Measurements from ENCODE around the gene RFC2.
"Not testable (repeated sequence)": the region's sequence is repeated elsewhere in the genome, so short reads cannot be mapped to it uniquely, and the experiment has no call there.

RFC2 gene

DNA sequence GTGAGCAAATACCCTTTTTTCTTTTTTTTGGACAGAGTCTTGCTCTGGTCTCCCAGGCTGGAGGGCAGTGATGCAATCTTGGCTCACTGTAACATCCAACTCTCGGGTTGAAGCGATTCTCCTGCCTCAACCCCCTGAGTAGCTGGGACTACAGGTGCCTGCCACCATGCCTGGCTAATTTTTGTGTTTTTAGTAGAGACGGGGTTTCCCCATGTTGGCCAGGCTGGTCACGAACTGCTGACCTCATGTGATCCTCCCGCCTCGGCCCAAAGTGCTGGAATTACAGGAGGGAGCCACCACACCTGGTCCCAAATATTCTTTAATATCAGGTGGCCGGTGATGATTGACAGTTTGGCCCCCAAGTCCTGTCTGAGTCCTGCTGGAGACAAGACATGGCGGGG, 37.8 kb downstream of the RFC2 start:
- DNase-seq, result no peak

DNA sequence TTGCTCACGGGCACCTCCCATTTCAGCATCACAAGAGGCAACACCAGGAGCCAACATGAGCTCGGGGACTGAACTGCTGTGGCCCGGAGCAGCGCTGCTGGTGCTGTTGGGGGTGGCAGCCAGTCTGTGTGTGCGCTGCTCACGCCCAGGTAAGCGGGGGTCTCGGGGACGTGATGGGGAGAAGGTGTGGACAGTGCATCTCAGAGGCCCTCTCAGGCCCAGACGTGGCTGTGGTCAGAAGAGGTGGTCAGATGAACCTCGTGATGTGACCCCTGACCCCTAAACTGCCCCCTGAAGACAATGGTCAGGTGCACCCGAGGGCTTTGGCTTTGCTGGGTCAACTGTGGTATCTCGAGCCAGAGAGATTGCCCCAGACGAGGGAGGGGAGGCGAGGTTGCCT, 38.3 kb downstream of the RFC2 start:
- DNase-seq, result no peak

DNA sequence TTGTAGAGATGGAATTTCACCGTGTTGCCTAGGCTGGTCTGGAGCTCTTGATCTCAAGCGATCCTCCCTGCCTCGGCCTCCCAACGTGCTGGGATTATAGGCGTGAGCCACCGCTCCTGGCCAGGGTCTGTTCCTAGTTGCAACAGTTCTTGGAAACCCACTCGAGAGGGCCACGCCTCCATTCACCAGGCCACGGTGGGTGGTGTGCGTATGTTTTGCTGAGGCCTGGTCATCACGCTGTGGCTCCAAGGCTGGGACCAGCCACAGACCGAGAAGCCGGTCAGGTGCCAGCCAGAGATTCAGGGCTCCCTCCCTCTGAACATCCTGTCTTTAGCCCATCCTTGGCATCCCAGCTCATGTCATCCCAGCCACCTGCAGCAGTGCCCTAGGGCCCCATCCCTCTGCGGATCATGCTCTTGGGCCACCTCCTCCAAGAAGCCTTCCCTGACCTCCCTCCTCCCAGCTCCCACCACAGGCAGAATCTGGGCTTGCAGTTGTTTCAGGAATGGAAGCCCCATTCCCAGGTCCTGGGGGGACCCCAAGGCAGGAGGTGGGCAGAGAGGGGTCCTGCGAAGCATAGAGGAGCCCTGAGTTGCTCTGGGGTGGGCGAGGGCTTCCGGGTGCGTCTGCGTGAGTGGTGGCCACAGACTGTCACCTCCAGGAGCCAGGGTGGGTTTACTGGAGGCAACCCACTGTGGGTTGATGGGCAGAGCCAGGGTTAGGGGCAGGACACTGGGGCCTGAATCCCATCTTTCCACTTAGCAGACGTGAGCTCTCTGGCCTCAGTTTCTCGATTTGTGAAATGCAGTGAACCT, 39.2 kb downstream of the RFC2 start:
- no peak for DNase-seq

DNA sequence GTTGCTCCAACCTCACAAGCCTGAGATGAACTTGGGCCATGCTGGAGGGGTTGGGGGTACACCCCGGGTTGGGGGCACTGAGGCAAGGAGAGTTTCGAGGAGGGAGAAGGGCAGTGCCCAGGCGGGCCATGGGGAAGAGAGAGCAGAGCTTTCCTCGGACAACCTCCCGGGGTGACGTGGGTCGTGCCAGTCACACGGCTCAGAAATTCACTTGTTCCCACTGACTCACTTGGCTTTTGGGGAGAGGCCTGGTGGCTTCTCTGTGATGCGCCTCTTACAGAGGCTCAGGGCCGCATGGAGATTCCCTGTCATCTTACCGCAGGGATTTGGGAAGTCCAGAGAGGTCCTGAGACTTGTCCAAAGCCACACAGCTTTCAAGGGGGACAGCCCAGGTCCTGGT, 41.5 kb downstream of the RFC2 start:
- DNase-seq, result no peak

DNA sequence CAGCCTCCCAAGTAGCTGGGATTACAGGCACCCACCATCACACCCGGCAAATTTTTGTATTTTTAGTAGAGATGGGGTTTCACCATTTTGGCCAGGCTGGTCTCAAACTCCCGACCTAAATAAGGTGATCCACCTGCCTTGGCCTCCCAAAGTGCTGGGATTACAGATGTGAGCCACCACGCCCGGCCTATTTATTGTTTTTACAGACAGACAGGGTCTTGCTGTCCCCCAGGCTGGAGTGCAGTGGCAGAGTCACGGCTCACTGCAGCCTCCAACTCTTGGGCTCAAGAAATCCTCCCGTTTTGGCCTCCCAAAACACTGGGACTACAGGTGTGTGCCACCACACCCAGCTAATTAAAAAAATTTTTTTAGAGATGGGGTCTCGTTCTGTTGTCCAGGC, 46.0 kb downstream of the RFC2 start:
- not testable (repeated sequence) for DNase-seq

DNA sequence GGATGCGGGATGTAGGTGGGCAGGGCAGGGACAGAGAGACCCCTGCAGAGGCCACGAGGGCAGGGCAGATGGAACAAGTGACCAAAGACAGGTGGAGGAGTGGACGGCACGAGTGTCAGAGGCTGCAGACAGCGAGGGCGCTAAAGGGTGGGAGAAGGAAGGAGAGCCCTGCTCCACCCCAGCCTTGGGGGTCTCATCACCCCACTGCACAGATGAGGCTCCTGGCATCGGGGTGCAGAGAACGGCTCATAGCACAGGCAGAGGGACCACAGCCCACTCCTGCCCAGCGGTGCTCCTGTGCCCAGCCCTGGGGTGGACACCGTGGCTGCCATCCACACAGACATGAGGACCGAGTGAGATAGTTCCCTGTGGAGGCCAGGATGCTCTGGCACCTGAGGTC, 46.6 kb downstream of the RFC2 start:
- no peak for DNase-seq

DNA sequence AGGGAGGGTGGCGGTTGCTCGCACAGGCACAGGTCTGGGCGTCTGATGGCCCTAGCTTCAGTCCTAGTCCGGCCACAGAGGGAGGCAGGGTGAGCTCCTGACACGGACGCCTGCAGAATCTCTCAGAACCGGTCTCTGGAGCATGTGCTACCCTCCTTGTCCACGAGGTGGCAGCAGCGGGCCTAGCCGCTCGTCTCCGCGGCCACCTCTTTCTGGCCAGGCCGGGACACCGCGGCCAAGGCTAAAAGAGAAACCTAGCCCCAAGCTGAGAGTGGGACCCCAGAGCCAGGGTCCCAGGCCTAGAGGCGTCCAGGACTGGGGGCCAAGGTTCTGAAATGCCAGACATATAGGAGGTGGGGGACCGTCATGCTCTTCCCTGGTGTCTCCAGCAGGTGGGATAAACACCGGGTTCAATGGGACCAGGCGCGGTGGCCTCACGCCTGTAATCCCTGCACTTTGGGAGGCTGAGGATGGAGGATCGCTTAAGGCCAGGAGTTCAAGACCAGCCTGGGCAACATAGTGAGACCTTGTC, 47.5 kb downstream of the RFC2 start:
- peak; percentile 73 for DNase-seq

DNA sequence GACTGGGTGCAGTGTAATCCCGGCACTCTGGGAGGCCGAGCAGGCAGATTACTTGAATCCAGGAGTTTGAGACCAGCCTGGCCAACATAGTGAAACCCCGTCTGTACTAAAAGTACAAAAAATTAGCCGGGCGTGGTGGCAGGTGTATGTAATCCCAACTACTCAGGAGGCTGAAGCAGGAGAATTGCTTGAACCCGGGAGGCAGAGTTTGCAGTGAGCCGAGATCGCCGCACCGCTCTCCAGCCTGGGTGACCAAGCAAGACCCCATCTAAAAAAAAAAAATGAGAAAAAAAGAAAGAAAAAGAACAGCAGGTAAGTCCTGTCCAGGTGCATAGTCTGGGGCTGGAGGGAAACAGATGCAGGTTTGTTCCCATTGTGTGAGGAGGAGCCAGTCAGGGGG, 48.1 kb downstream of the RFC2 start:
- DNase-seq, result not testable (repeated sequence)

DNA sequence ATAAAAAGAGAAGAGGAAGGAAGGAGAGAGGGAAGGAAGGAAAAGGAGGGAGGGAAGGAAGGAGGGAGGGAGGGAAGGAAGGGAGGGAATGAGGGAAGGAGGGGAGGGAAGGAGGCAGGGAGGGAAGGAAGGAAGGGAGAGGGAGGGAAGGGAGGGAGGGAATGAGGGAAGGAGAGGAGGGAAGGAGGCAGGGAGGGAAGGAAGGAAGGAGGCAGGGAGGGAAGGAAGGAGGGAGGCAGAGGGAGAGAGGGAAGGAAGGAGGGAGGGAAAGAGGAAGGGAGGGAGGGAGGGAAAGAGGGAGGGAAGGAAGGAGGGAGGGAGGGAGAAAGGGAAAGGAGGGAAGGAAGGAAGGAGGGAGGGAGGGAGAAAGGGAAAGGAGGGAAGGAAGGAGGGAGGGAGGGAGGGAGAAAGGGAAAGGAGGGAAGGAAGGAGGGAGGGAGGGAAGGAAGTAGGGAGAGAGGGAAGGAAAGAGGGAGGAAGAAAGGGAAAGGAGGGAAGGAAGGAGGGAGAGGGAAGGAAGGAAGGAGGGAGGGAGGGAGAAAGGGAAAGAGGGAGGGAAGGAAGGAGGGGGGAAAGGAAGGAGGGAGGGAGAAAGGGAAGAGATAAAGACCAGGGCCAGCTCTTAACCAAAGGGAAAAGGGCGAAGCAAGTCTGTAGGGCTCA, 50.1 kb downstream of the RFC2 start:
- no peak for DNase-seq

DNA sequence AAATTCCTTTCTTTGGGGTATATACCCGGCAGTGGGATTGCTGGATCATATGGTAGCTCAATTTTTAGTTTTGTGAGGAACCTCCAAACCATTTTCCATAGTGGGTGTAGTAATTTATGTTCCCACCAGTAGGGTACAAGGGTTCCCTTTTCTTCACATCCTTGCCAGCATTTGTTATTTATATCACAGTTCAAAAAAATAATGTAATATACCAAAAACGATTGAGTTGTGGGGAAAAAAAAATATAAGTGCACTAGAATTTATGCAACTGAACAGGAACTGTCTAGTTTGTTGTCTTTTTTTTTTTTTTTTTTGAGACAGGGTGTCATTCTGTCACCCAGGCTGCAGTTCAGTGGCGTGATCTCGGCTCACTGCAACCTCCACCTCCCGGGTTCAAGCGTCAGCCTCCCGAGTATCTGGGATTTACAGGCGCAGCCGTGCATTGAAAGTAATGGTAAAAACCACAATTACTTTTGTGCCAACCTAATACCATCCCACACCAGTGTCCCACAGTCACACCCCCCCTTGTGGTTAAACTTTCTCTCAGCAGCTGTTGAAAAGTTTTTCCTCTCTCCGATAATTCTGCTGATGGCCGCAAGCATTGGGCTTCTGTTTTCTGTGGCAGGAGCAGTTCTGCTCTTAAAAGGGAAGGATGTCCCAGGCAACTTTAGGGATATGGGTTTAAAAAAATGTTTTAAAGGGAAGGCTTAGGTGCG, 51.2 kb downstream of the RFC2 start:
- peak; percentile 33 for DNase-seq

DNA sequence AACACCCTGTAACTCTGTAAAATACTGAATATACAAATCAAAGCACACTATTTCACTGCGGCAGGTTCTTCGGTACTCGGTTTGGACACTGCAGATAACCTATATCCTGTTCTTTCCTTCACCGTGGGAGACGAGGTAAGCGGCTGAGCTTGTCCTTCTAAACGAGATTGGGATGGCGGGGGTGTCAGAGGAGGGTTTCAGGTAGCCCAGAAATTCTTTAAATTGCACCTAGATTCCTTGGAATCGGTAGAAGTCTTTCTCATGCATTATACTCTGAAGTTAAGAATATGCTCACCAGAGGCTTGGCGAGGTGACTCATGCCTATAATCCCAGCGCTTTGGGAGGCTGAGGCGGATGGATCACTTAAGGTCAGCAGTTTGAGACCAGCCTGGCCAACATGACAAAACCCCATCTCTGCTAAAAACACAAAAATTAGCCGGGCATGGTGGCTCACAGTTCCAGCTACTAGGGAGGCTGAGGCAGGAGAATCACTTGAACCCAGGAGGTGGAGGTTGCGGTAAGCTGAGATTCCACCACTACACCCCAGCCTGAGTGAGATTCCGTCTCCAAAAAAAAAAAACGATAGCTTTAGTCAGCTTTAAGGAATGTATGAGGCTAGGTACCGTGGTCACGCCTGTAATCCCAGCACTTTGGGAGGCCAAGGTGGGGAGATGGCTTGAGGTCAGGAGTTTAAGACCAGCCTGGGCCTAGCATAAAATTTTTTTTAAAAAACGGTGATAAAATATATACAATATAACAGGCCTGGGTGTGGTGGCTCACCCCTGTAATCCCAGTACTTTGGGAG, 54.4 kb downstream of the RFC2 start:
- no peak for DNase-seq

DNA sequence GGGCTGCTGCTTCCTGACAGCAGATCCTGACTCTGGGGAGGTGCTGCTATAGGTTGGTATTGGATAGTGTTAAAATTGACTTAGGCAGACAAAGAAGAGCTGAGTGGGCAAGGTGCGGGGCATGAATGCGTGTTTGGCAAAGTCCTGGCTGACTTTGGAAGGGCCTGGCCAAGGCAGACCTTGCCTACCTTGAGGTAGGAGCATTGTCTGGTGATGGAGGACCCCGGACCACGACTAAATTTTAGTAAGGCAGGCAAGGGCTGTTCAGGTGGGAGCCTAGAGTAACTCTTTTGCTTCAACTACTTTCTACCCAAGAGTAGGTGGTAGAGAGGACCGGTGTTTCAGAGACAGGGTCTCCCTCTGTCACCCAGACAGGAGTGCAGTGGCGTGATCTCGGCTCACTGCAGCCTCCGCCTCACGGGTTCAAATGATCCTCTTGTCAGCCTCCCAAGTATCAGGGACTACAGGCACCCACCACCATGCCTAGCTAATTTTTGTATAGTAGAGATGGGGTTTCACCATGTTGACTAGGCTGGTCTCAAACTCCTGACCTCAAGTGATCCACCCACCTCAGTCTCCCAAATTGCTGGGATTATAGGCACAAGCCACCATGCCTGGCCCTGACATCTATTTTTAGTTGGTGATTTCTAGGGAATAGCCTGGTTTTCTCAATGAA, 56.6 kb downstream of the RFC2 start:
- no peak for DNase-seq

DNA sequence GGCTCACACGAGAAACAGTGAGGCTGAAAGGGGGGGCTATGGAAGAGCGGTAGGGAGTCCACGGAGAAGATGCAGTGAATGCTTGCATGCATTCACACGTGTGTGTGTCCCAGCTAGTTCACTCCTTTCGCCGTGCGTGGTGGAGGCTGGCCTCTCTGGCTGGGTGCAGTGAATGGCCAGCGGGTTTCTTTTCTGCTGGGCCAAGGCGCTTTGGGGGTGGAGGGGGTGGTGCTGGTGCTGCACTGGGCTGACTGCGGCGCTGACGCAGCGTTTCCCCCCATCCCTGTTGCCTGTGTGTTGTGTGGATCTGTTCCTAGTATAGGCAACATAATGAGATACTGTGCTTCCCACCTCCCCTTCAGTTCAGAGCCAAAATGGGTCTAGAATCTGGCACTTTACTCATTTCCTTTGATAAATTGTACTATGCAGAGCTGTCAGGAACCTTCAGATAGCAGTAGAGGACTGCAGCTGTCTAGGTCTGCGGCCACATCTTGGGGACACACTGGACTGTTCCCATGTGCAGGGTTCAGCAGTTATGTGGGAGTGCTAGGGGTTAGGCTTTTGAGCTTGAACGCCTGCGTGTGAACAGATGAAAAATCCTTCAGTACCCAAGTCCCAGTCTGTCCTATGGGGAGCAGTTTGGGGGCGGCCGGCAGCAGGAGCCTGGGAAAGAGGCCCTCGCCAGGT, 58.1 kb downstream of the RFC2 start:
- DNase-seq, result not testable (repeated sequence)

DNA sequence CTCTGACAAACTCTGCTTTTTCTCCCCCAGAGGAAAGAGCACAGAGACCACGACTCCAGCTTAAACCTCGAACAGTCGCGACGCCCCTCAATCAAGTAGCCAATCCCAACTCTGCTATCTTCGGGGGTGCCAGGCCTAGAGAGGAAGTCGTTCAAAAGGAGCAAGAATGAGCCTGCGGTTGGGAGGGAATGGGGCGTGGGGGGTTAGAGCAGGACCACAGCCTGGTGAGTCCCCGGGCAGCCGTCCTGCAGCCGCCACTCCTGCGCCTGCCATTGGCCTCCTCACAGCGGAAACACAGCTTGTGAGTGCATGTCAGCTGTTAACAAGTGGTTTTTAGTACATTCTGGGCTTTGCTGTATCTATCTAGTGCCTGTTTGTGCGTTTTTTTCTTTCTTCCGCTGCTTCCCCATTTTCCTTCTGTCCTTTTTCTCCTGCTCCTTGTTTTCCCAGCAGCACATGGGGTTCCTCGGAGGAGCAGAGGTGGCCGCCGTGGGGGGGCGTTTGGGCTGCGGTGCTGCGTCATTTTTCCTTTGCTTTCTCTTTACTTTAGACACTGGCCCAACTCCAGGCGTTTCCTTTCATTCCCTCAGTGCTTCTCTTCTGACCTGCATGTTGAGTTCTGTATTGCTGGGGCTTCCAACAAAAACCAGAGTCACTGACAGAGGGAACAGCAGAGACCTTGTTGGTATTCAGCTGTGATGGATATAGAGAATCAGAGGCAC, 58.9 kb downstream of the RFC2 start:
- DNase-seq, result not testable (repeated sequence)

DNA sequence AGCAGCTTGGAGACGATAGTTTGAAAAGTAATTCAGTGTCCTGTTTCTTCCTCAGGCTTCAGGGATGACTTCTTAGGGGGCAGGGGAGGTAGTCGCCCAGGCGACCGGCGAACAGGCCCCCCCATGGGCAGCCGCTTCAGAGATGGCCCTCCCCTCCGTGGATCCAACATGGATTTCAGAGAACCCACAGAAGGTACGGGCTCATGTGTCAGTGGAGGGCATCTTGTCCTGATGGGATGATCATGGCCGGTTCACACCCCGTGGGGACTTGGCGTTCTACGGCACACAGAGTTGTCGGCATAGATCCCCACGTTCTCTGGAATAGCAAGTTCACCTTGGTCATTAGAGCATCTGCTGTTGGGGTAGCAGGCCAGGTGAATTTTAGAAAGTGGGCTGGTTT, 59.5 kb downstream of the RFC2 start:
- DNase-seq, result no peak

DNA sequence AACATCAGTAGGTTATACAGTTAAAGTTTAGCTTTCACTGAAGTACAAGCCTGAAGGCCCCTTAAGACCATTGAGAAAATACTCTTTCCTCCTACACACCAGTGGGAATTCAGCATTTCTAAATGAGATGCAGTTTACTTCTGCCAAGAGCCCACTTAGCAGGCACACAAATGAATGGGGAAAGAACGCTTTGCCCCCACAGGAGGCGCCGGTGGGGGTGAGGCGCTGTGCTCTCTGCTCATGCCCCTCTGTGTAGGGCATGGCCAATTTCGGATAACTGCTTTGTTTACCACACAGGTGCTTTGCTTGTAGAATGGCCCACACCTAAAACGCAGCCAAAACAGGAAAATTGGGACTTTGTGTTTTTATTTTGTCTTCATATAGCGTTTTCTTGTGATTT, 60.3 kb downstream of the RFC2 start:
- no peak for DNase-seq

DNA sequence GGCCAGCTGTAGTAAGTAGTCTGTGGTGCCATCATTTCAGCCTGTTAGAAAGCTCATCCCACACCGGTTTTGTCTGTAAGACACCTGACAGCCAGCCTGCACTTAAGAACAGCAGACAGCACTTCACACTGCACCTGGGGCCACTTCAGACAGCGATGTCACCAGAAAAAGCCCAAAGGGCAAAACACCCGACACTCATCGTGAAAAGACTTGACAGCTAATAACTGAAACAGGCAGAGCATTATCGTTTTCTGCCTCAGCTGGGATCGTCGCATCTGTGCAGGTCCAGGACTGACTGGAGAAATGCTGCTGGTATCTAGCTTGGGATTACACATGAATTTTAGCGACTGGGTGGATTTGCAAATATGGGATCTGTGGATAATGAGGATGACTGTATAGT, 61.1 kb downstream of the RFC2 start:
- DNase-seq, result no peak

DNA sequence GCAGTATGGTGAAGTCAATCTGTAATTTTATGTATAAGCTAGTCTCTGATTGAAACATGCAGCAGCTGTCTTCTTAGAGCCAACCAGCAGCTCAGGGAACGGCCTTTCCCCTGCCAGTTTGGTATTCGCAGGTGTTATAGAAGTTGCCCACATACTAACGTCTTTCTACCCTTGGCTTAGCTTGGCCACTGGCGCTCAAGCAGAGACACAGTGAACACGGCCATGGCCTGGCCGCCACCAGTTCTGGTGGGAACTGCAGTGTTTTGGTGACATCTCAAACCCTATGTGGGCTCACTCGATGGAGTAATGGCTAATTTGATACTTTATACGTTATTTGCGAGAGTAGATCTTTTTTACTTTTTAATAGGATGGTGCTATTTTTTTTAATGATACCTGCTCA, 63.0 kb downstream of the RFC2 start:
- no peak for DNase-seq

DNA sequence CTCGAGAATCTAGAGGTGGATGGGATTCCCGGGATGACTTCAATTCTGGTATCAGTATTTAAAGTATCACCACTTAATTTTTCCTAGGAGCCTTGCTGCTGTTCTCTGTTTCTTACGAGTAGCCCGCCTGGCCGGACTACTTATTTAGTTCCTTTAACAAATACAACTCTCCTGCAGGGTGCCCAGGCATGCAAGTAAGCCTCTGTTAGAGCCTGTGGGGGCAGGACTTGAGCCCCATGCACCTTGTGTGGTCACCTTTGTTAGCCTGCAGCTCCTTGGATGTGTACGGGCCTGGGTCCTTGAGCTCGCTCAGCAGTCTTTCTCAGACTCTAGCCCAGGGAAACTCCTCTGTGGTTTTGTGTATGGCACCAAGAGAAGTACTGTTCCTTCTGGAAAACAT, 63.9 kb downstream of the RFC2 start:
- no peak for DNase-seq

DNA sequence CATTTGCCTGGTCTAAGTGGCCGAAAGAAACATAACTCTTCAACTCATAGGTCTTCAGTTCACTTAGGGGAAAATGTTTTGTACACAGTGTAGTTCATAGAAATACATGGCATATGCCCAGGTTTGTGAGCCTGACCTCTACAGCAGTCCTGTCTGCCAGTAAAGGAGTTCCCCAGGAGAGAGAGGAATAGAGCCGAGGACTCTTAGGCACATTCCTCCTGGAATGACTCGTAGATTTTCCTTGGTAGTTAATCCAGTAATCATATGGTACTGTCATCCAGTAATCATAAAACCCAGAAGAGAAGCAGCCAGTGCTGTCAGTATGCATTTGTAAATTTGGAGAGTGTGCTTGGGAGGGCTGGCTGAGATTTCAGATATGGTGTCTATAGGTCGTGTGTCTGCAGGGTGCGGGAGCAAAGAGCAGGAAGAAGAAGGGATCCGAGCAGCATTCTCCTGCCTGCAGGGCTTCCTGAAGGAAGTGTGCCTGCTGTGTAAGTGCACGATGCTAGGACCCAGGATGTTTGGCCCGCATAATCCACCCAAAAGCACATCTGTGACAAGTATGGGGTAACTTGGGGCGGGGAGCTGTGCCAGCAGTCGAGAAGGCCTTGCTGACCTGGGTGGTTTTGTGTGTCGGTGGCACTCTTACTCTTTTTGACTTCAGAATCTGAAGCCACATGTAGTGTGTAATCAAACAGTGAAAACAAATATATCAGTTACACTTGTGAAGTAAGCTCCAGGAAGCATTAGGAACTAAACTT, 66.1 kb downstream of the RFC2 start:
- DNase-seq, result no peak
